Keratinocyte (primary cell): ENCODE measurements around the gene B4GALT2. TPM values are rescaled to one million over a fixed set of nuclear protein-coding genes. Genes with fewer than 3 reads are reported as not detected.

ENCODE experiments used
- DNase-seq: peaks from one replicate; pipeline ENCODE4 v3.0.0-alpha.2; 2011; ENCODE audit warnings: low read depth, missing footprints, low spot score
- FAIRE-seq: peaks from 2 replicates; lab custom pipeline; 2011; peaks lifted over from hg19 to GRCh38; lab: Jason Lieb, UNC
- H2AFZ ChIP-seq: 2 replicates; pipeline ENCODE4 v1.6.0; 2012; ENCODE audit warnings: low read length, control low read depth, inconsistent platforms; ENCODE audit not compliant: control insufficient read depth
- H3K27ac ChIP-seq: 2 replicates; pipeline ENCODE4 v1.5.1; 2011; ENCODE audit warnings: low read length; ENCODE audit not compliant: control insufficient read depth, insufficient read depth
- H3K27me3 ChIP-seq: 3 replicates; pipeline ENCODE4 v1.6.0; 2011; ENCODE audit warnings: low read length; ENCODE audit not compliant: control insufficient read depth, insufficient read depth; ENCODE audit errors: extremely low read depth
- H3K36me3 ChIP-seq, 2 experiments: 2 replicates in 1 of 2; 3 replicates in 1 of 2; pipeline ENCODE4 v1.5.1; 2011; ENCODE audit warnings: low read length in 2 of 2, mild to moderate bottlenecking in 1 of 2; ENCODE audit not compliant: control insufficient read depth in 2 of 2, insufficient read depth in 2 of 2; ENCODE audit errors: extremely low read depth in 1 of 2
- H3K4me1 ChIP-seq: 3 replicates; pipeline ENCODE4 v1.5.1; 2011; ENCODE audit warnings: low read length; ENCODE audit not compliant: control insufficient read depth, insufficient read depth; ENCODE audit errors: extremely low read depth
- H3K4me2 ChIP-seq: 3 replicates; pipeline ENCODE4 v1.6.0; 2011; ENCODE audit warnings: low read depth, low read length; ENCODE audit not compliant: control insufficient read depth, insufficient read depth; ENCODE audit errors: extremely low read depth
- H3K4me3 ChIP-seq, 3 experiments: fragments of 200-600 bp in 1 of 3; sonication (generic) in 1 of 3; 2 replicates in 2 of 3; 3 replicates in 1 of 3; pipeline ENCODE4 v1.5.1; 2011 to 2016; ENCODE audit warnings: low read length in 3 of 3, mild to moderate bottlenecking in 3 of 3, control low read depth in 2 of 3, inconsistent platforms in 1 of 3, low read depth in 1 of 3, mixed read lengths in 1 of 3, mixed run types in 1 of 3, moderate library complexity in 1 of 3; ENCODE audit not compliant: control insufficient read depth in 2 of 3, insufficient read depth in 2 of 3; ENCODE audit errors: extremely low read depth in 1 of 3
- H3K79me2 ChIP-seq: 2 replicates; pipeline ENCODE4 v1.6.0; 2012; ENCODE audit warnings: low read length; ENCODE audit not compliant: control insufficient read depth, insufficient read depth
- H3K9ac ChIP-seq: 3 replicates; pipeline ENCODE4 v1.6.0; 2011; ENCODE audit warnings: low read length; ENCODE audit not compliant: control insufficient read depth, insufficient read depth; ENCODE audit errors: extremely low read depth
- H3K9me1 ChIP-seq: 3 replicates; pipeline ENCODE4 v1.6.0; 2011; ENCODE audit warnings: low read length; ENCODE audit not compliant: control insufficient read depth, insufficient read depth; ENCODE audit errors: extremely low read depth
- H3K9me3 ChIP-seq: 2 replicates; pipeline ENCODE4 v1.5.1; 2012; ENCODE audit warnings: low read depth, low read length; ENCODE audit not compliant: control insufficient read depth
- H4K20me1 ChIP-seq: 3 replicates; pipeline ENCODE4 v1.6.0; 2011; ENCODE audit warnings: low read length; ENCODE audit not compliant: control insufficient read depth, insufficient read depth; ENCODE audit errors: extremely low read depth
- EZH2 ChIP-seq: IDR thresholded peaks from one replicate; pipeline ENCODE4 v1.6.1; 2012; ENCODE audit warnings: inconsistent platforms, mild to moderate bottlenecking, low read length, moderate library complexity
- dilution Hi-C: fragments of 300-500 bp; cut with MboI; formaldehyde crosslinking; loops from one replicate; pipeline ENCODE4 v1.7.0; 2020; ENCODE audit warnings: low sequenced_read_pairs; ENCODE audit not compliant: extremely low pct_ligation_motif_present
- polyA plus RNA-seq, 5 experiments: library from polyadenylated mRNA; depleted of rRNA in 3 of 5; stranded (reverse) in 3 of 5; stranded (forward) in 1 of 5; unstranded in 1 of 5; fragments of >200 nt; gene quantifications; 1 replicate in 1 of 5; 2 replicates in 3 of 5; 3 replicates in 1 of 5; pipeline versions ENCODE4 v1.2.1 to v1.2.3, GENCODE V29; 2011 to 2012; ENCODE audit warnings: missing spikeins in 2 of 5, low read depth in 1 of 5, low replicate concordance in 1 of 5
- TF ChIP-seq, protein P1 (sequence below), 3 experiments: IDR thresholded peaks in 1 of 3; conservative IDR thresholded peaks in 1 of 3; optimal IDR thresholded peaks in 1 of 3; 2 replicates in 2 of 3; 3 replicates in 1 of 3; pipeline versions ENCODE3 to v1.5.1; 2011; ENCODE audit warnings: low read length in 3 of 3, mild to moderate bottlenecking in 3 of 3, moderate library complexity in 2 of 3, control low read depth in 1 of 3, inconsistent platforms in 1 of 3; ENCODE audit not compliant: insufficient read depth in 2 of 3; ENCODE audit errors: extremely low read depth in 1 of 3

Gene B4GALT2
- polyA plus RNA-seq, 1 donor (not counting 4 experiments of a cell fraction or from before 2014, with no cell fraction given), result 39.6 TPM

DNA sequence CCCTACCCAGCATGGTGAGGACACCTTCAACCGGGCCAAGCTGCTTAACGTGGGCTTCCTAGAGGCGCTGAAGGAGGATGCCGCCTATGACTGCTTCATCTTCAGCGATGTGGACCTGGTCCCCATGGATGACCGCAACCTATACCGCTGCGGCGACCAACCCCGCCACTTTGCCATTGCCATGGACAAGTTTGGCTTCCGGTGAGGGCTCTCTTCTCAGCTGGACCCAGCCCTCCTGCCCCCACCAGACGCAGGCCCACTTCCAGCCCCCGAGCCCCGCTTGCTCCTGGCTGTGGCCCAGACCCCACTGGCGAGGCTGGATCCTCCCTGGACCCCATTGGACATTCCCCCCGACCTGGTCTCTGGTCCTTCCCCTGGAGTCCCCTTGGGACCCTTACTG, 5.8 kb downstream of the B4GALT2 start:
- Histone ChIP-seq H3K9ac (no peak overlapping the region), H3K27ac (no peak overlapping the region), H3K4me2 (no peak overlapping the region), H3K9me3 (no peaks in the 10 kb centered on the region), H2AFZ (no peak overlapping the region), H3K4me1 (peaks cover 29% of the 10 kb centered on the region), H3K9me1 (no peaks in the 10 kb centered on the region), H3K27me3 (no peaks in the 10 kb centered on the region), H3K79me2 (peaks cover 42% of the 10 kb centered on the region), H4K20me1 (no peaks in the 10 kb centered on the region), H3K36me3 (peaks cover 19 to 47% of the 10 kb centered on the region in 2 experiments), H3K4me3 (no peak overlapping the region)
- FAIRE-seq, result no peak
- dilution Hi-C loops, result no loop called here
- DNase-seq, result no peak
- TF ChIP-seq, protein P1, sequence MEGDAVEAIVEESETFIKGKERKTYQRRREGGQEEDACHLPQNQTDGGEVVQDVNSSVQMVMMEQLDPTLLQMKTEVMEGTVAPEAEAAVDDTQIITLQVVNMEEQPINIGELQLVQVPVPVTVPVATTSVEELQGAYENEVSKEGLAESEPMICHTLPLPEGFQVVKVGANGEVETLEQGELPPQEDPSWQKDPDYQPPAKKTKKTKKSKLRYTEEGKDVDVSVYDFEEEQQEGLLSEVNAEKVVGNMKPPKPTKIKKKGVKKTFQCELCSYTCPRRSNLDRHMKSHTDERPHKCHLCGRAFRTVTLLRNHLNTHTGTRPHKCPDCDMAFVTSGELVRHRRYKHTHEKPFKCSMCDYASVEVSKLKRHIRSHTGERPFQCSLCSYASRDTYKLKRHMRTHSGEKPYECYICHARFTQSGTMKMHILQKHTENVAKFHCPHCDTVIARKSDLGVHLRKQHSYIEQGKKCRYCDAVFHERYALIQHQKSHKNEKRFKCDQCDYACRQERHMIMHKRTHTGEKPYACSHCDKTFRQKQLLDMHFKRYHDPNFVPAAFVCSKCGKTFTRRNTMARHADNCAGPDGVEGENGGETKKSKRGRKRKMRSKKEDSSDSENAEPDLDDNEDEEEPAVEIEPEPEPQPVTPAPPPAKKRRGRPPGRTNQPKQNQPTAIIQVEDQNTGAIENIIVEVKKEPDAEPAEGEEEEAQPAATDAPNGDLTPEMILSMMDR (optimal IDR thresholded peaks at IDR 0.05 in 1 of 3, IDR thresholded peaks at IDR 0.05 in 1 of 3, conservative IDR thresholded peaks at IDR 0.05 in 1 of 3; ENCODE audit: extremely low read depth in 1 of 3, insufficient read depth in 2 of 3, low read length in 3 of 3), result no peak

GRCh38 chr1:43985984-43986595, 7.1 kb downstream of the B4GALT2 start:
- no peak for TF ChIP-seq EZH2
- TF ChIP-seq, protein P1 (optimal IDR thresholded peaks at IDR 0.05 in 1 of 3, IDR thresholded peaks at IDR 0.05 in 1 of 3, conservative IDR thresholded peaks at IDR 0.05 in 1 of 3; ENCODE audit: extremely low read depth in 1 of 3, insufficient read depth in 2 of 3, low read length in 3 of 3), result no peak
- Histone ChIP-seq H4K20me1 (no peaks in the 10 kb centered on the region), H2AFZ (no peak overlapping the region), H3K9ac (no peak overlapping the region), H3K27me3 (no peaks in the 10 kb centered on the region), H3K4me2 (no peak overlapping the region), H3K9me3 (no peaks in the 10 kb centered on the region), H3K4me1 (peaks cover 24% of the 10 kb centered on the region), H3K4me3 (no peak overlapping the region), H3K79me2 (peaks cover 35% of the 10 kb centered on the region), H3K27ac (peak overlapping the region; percentile 41), H3K36me3 (peaks cover 20 to 47% of the 10 kb centered on the region in 2 experiments), H3K9me1 (no peaks in the 10 kb centered on the region)
- dilution Hi-C loops, result no loop called here
- FAIRE-seq (peak; percentile 49), DNase-seq (no peak)
